Measurements from ENCODE around the gene CFAP100. TPM values are rescaled to one million over a fixed set of nuclear protein-coding genes. Genes with fewer than 3 reads are reported as not detected.

The CFAP100 gene
- polyA plus RNA-seq, 1 experiment = not detected

DNA sequence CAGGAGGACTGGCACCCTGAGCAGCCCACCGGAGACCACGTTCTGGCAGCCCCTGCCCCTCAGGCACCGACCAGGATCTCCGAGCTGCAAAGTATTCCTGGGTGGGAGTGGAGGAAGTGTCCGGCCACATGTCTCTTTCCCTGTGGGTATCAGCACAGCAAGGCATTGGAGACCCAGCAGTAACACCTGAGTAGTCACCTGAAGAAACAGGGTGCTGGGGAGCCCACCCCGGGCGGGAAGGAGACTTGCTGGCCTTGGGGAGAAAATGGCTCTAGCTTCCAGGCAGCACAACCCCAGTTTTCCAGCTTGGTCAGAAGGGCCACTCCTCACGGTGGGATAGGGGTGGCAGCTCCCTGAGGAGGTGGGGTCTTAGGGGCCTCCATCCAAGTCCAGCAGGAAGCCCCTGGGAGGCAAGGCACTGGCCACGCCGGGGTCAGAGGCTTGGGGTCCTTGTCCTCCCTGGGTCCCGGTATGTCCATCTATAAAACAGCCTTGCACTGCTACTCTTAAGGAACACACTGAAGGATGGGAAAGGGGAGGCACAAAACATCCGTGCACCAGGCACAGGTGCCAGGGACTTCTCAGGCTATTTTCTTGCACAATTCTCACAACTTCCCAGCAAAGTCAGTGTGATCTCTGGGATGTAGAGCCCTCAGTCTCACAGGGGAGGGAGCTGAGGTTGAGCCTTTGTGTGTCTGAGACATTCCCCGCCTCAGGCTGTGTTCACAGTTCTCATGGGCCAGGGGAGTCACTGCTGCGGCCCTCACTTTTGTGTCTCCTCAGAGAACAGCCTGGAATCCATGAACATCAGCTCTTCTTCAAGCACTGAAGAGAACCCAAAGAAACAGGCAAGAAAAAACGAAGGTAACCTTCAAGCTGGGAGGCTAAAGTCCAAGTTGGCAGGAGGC is 11.9 kb downstream of the CFAP100 start:
- CTCF ChIA-PET = no interaction called here
- no peak for TF ChIP-seq CTCF (IDR thresholded peaks at IDR 0.05; ENCODE audit: low read depth, low read length)
- no peak overlapping the region for H3K4me3 ChIP-seq (ENCODE audit: low read depth, low read length)
- peaks cover 12% of the 10 kb centered on the region for H3K27me3 ChIP-seq (ENCODE audit: control insufficient read depth, insufficient read depth, low read length)
- POLR2A ChIA-PET = no interaction called here
- DNase-seq (ENCODE audit: low read depth, low spot score) = no peak
- H3K27ac ChIP-seq (ENCODE audit: low read depth, low read length) = no peak overlapping the region
- H3K9me3 ChIP-seq (ENCODE audit: control insufficient read depth, insufficient read depth, low read length) = no peaks in the 10 kb centered on the region

DNA sequence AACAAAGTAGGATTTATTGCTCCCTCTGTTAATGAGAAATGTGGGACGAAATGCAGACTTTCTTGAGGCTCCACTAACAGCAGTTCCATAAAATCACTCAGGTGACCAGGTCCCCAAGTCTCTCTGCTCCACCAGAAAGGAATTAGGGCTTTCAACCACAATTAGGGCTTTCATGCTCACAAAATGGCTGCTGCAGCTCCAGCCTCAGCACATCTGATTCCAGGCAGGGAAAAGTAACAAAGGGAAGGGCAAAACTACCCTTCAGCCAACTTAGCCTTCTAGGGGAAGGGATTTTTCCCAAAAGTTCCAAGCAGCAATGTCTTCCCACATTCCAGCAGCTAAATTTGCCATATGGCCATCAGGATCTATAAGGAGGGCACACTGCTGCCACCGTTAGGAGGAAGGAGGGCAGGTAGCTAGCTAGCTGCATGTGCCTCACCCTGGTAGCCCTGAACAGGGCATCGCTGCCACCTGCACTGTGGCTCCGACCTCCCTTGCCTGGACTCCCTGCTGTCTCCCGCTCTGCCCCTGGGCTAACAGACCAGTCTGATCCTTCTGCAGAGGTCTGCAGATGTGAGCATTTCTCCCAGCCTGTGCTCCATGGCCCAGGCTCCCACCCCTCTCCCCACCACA is 12.8 kb downstream of the CFAP100 start:
- no peak for TF ChIP-seq CTCF (IDR thresholded peaks at IDR 0.05; ENCODE audit: low read depth, low read length)
- H3K4me3 ChIP-seq (ENCODE audit: low read depth, low read length) = no peak overlapping the region
- CTCF ChIA-PET = no interaction called here
- POLR2A ChIA-PET = no interaction called here
- peaks cover 16% of the 10 kb centered on the region for H3K27me3 ChIP-seq (ENCODE audit: control insufficient read depth, insufficient read depth, low read length)
- DNase-seq (ENCODE audit: low read depth, low spot score) = no peak
- H3K27ac ChIP-seq (ENCODE audit: low read depth, low read length) = no peak overlapping the region
- no peaks in the 10 kb centered on the region for H3K9me3 ChIP-seq (ENCODE audit: control insufficient read depth, insufficient read depth, low read length)

DNA sequence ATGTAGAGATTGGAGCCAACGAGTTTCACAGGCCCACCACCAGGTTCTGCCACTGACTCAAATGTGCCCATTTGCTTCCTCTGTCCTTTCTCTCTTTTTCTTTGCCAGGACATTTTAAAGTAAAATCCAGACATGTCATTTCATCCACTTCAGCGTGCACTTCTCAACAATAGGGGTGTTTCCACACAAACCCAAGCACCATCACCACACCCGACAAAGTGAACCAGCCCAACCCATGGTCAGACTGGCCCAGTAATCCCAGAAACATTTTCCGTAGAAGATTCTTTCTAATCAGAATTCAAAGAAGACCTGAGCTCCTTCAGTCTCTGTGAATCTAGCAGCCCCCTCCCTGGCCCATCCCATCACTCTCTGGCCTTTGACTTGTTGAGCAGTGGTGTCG is 13.4 kb downstream of the CFAP100 start:
- no peak for TF ChIP-seq CTCF (IDR thresholded peaks at IDR 0.05; ENCODE audit: low read depth, low read length)
- ChIA-PET CTCF (no interaction called here), POLR2A (no interaction called here)
- H3K27ac ChIP-seq (ENCODE audit: low read depth, low read length) = no peak overlapping the region
- peaks cover 10% of the 10 kb centered on the region for H3K27me3 ChIP-seq (ENCODE audit: control insufficient read depth, insufficient read depth, low read length)
- DNase-seq (ENCODE audit: low read depth, low spot score) = no peak
- no peaks in the 10 kb centered on the region for H3K9me3 ChIP-seq (ENCODE audit: control insufficient read depth, insufficient read depth, low read length)
- H3K4me3 ChIP-seq (ENCODE audit: low read depth, low read length) = no peak overlapping the region

DNA sequence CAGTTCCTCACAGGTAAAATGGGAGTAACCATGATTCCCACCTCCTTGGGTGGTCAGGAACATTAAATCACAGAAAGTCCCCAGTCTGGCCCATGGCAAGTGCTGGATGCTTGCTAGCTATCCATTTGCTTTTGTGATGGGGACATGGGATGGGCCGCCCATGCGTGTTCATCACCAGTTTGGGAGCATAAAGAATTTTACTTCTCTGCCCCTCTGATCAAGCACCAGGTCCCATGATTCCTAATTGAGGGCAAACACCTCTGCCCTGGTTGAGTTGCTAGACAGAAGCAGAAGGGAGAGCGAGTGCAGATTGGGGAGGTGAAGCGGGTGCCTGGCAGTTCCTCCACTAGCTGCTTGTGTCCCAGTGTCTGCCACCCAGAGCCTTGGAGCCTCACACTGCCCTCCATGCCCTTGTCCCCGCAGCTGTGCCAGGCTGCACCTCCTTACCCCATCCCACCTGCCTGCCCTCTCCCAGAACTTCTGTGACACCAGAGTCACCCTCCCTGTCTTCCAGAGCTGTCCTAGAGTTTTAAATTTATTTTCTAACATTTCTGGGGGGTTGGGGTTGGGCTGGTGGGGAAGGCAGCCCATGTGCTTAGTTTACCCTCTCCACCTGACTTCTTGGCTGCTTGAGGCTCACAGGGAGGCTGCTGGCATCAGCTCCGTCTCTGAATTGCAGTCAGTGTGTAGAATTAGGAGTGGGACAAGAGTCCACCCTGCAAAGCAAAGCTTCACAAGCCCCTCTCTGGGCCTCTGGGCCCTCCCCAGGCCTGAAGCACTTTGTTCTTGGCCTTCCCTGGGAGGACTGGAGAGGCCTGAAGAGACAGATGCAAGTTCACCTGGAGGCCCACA is 18.4 kb downstream of the CFAP100 start:
- CTCF ChIA-PET = no interaction called here
- DNase-seq (ENCODE audit: low read depth, low spot score) = no peak

More for the DNA sequence above, 18.4 kb downstream of the CFAP100 start:
- Histone ChIP-seq H3K4me3 (ENCODE audit: low read depth, low read length) (no peak overlapping the region), H3K9me3 (ENCODE audit: control insufficient read depth, insufficient read depth, low read length) (no peaks in the 10 kb centered on the region; the same call in 1 of the 2 replicates), H3K27me3 (ENCODE audit: control insufficient read depth, insufficient read depth, low read length) (peaks cover 40% of the 10 kb centered on the region), H3K27ac (ENCODE audit: low read depth, low read length) (no peak overlapping the region)
- POLR2A ChIA-PET = no interaction called here
- no peak for TF ChIP-seq CTCF (IDR thresholded peaks at IDR 0.05; ENCODE audit: low read depth, low read length)

Measured in AG04450 (cell line).